DND-41 (cell line): ENCODE results near the gene TTLL11.

Experiments used
- ATAC-seq: fragments of 200-7000 bp; cut with Tn5 transposase; 3 replicates; pipeline ENCODE4 v1.9.1; 2021; ENCODE audit warnings: low read depth; ENCODE audit not compliant: insufficient read depth
- DNase-seq: peaks from one replicate; pipeline ENCODE4 v3.0.0-alpha.2; 2020
- H2AFZ ChIP-seq: 2 replicates; pipeline ENCODE4 v1.6.0; 2012; ENCODE audit warnings: low read depth, low read length
- H3K27ac ChIP-seq: 2 replicates; pipeline ENCODE4 v1.5.1; 2012; ENCODE audit warnings: low read length, inconsistent platforms
- H3K27me3 ChIP-seq: fragments of 200-600 bp; sonication (generic); 2 replicates; pipeline ENCODE4 v1.6.0; 2012; ENCODE audit warnings: low read length, mild to moderate bottlenecking, inconsistent platforms; ENCODE audit not compliant: insufficient read depth, poor library complexity
- H3K36me3 ChIP-seq: 2 replicates; pipeline ENCODE4 v1.5.1; 2012; ENCODE audit warnings: low read length, inconsistent platforms; ENCODE audit not compliant: insufficient read depth
- H3K4me1 ChIP-seq: 2 replicates; pipeline ENCODE4 v1.5.1; 2012; ENCODE audit warnings: mild to moderate bottlenecking, low read length; ENCODE audit not compliant: insufficient read depth
- H3K4me2 ChIP-seq: 2 replicates; pipeline ENCODE4 v1.6.0; 2012; ENCODE audit warnings: mild to moderate bottlenecking, moderate library complexity, low read length, inconsistent platforms; ENCODE audit not compliant: insufficient read depth
- H3K4me3 ChIP-seq, 2 experiments: fragments of 200-600 bp in 1 of 2; shearing (Covaris generic) in 1 of 2; 2 replicates each; pipeline ENCODE4 v1.5.1; 2012 to 2016; ENCODE audit warnings: inconsistent platforms in 2 of 2, low read length in 2 of 2, mild to moderate bottlenecking in 2 of 2, low read depth in 1 of 2, moderate library complexity in 1 of 2
- H3K79me2 ChIP-seq: 2 replicates; pipeline ENCODE4 v1.6.0; 2012; ENCODE audit warnings: low read length, inconsistent platforms; ENCODE audit not compliant: insufficient read depth
- H3K9ac ChIP-seq: 2 replicates; pipeline ENCODE4 v1.6.0; 2012; ENCODE audit warnings: low read depth, mild to moderate bottlenecking, inconsistent platforms, low read length, moderate library complexity
- H3K9me3 ChIP-seq: 2 replicates; pipeline ENCODE4 v1.5.1; 2012; ENCODE audit warnings: low read length, moderate library complexity, mild to moderate bottlenecking, inconsistent platforms; ENCODE audit not compliant: insufficient read depth, severe bottlenecking
- H4K20me1 ChIP-seq: 2 replicates; pipeline ENCODE4 v1.6.0; 2012; ENCODE audit warnings: low read length; ENCODE audit not compliant: insufficient read depth
- EZH2 ChIP-seq: IDR thresholded peaks from 3 replicates; pipeline ENCODE4 v1.6.1; 2012; ENCODE audit warnings: borderline replicate concordance, low read depth, mild to moderate bottlenecking, moderate library complexity, low read length, inconsistent platforms; ENCODE audit not compliant: severe bottlenecking
- TF ChIP-seq, protein P1 (sequence below): IDR thresholded peaks from 2 replicates; pipeline ENCODE4 v1.5.1; 2012; ENCODE audit warnings: borderline replicate concordance, low read length, moderate library complexity, mild to moderate bottlenecking; ENCODE audit not compliant: poor library complexity, severe bottlenecking; ENCODE audit errors: extremely low read depth

Gene TTLL11

DNA sequence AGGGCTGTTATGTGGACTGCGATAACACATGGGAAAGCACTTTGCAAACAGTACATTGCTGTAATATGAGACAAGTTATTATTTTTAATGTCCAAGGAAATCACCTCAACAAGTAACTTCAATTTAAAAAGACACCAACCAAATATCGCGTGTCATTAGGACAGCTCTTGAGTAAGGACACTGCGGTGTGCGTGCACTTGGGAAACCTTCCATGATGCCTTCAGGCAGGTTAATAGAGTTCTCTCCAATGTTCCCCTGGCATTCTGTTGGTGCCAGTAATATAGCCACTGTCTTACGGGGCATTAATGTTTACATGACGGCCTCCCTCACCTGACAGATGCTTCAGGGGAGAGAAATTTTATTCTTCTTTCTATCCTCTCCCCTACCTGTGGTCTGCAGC, 42.9 kb downstream of the TTLL11 start:
- ATAC-seq, result no peak
- DNase-seq, result no peak
- H3K27me3 ChIP-seq, result no peaks in the 10 kb centered on the region
- no peak overlapping the region for H2AFZ ChIP-seq
- H3K4me1 ChIP-seq, result no peaks in the 10 kb centered on the region
- no peak overlapping the region for H3K27ac ChIP-seq
- no peaks in the 10 kb centered on the region for H3K79me2 ChIP-seq
- H3K36me3 ChIP-seq, result no peaks in the 10 kb centered on the region
- no peaks in the 10 kb centered on the region for H3K9me3 ChIP-seq
- H3K4me2 ChIP-seq, result no peak overlapping the region
- TF ChIP-seq, protein P1, sequence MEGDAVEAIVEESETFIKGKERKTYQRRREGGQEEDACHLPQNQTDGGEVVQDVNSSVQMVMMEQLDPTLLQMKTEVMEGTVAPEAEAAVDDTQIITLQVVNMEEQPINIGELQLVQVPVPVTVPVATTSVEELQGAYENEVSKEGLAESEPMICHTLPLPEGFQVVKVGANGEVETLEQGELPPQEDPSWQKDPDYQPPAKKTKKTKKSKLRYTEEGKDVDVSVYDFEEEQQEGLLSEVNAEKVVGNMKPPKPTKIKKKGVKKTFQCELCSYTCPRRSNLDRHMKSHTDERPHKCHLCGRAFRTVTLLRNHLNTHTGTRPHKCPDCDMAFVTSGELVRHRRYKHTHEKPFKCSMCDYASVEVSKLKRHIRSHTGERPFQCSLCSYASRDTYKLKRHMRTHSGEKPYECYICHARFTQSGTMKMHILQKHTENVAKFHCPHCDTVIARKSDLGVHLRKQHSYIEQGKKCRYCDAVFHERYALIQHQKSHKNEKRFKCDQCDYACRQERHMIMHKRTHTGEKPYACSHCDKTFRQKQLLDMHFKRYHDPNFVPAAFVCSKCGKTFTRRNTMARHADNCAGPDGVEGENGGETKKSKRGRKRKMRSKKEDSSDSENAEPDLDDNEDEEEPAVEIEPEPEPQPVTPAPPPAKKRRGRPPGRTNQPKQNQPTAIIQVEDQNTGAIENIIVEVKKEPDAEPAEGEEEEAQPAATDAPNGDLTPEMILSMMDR, result no peak
- no peak for TF ChIP-seq EZH2
- H3K9ac ChIP-seq, result no peak overlapping the region
- no peak overlapping the region for H3K4me3 ChIP-seq
- H4K20me1 ChIP-seq, result no peaks in the 10 kb centered on the region; the same call in 1 of the 2 replicates

DNA sequence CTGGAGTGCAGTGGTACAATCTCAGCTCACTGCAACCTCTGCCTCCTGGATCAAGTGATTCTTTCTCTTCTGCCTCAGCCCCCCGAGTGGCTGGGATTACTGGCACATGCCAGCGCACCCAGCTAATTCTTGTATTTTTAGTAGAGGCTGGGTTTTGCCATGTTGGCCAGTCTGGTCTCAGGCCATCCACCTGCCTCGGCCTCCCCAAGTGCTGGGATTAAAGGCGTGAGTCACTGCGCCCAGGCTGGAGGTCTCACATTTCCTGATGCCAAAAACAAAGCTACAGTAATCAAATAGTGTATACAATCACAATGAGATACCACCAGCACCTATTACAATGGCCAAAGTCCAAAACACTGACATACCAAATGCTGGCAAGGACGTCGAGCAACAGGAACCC, 51.1 kb downstream of the TTLL11 start:
- Histone ChIP-seq H3K4me3 (no peak overlapping the region), H3K27me3 (no peaks in the 10 kb centered on the region), H4K20me1 (no peaks in the 10 kb centered on the region), H3K9me3 (no peaks in the 10 kb centered on the region), H3K36me3 (no peaks in the 10 kb centered on the region), H3K79me2 (no peaks in the 10 kb centered on the region), H2AFZ (no peak overlapping the region), H3K4me2 (no peak overlapping the region), H3K4me1 (no peaks in the 10 kb centered on the region), H3K9ac (no peak overlapping the region), H3K27ac (no peak overlapping the region)
- no peak for TF ChIP-seq EZH2
- TF ChIP-seq, protein P1, result no peak
- DNase-seq, result no peak
- ATAC-seq, result no peak

DNA sequence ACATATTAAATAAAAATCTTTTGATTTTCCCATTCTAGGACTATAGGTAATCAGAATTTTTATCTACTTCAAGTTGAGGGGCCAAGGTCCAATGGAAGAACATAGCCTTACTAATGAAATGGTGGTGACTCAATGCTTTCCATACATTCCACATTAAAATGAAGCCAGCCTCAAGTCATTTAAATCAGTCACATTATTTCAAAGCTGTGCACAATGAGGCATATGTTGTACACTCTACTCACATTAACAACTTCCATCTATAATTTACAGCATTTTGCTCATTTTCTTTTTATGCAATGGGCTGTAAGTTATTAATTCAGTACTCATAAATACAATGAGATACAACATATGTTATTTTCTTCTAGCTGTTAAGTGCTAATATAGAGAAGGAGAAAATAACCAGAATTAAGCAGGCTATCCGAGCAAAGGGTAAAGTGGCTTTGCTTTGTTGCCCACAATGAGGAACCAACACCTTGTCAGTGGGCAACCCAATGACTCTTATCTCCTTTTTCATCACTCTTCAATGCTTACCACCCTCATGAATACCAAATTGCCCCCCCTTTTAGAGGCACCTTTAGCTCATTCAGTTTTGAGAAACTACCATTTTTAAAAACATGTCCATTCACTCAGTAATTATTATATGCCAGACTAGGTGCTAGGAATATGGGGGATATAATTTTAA, 52.4 kb downstream of the TTLL11 start:
- Histone ChIP-seq H3K4me2 (no peak overlapping the region), H3K9me3 (no peaks in the 10 kb centered on the region), H3K4me3 (no peak overlapping the region), H3K79me2 (no peaks in the 10 kb centered on the region), H3K4me1 (no peaks in the 10 kb centered on the region), H3K27me3 (no peaks in the 10 kb centered on the region), H3K9ac (no peak overlapping the region), H3K36me3 (no peaks in the 10 kb centered on the region), H4K20me1 (no peaks in the 10 kb centered on the region), H2AFZ (no peak overlapping the region), H3K27ac (no peak overlapping the region)
- DNase-seq (no peak), ATAC-seq (no peak)
- TF ChIP-seq, protein P1, result no peak
- TF ChIP-seq EZH2, result no peak
